Parathyroid adenoma (tissue), 2 donors: ENCODE data around the gene PHRF1.

Experiments
- H2AFZ ChIP-seq: fragments of 300-600 bp; sonication (generic); one replicate; pipeline ENCODE4 v1.7.0; 2017; ENCODE audit warnings: antibody characterized with exemption, mild to moderate bottlenecking
- H3K27ac ChIP-seq: fragments of 300-600 bp; sonication (generic); one replicate; pipeline ENCODE4 v1.7.0; 2017
- H3K27me3 ChIP-seq: fragments of 300-600 bp; sonication (generic); one replicate; pipeline ENCODE4 v1.7.0; 2017; ENCODE audit warnings: low read length; ENCODE audit not compliant: control insufficient read depth, insufficient read depth
- H3K36me3 ChIP-seq: fragments of 300-600 bp; sonication (generic); one replicate; pipeline ENCODE4 v1.7.0; 2017; ENCODE audit warnings: low read length; ENCODE audit not compliant: control insufficient read depth, insufficient read depth
- H3K4me1 ChIP-seq: fragments of 300-600 bp; sonication (generic); one replicate; pipeline ENCODE4 v1.7.0; 2017; ENCODE audit warnings: control low read depth
- H3K4me2 ChIP-seq: fragments of 300-600 bp; sonication (generic); one replicate; pipeline ENCODE4 v1.7.0; 2017; ENCODE audit warnings: low read length
- H3K4me3 ChIP-seq: fragments of 300-600 bp; sonication (generic); one replicate; pipeline ENCODE4 v1.7.0; 2017; ENCODE audit warnings: low read depth, low read length
- H3K79me2 ChIP-seq: fragments of 300-600 bp; sonication (generic); one replicate; pipeline ENCODE4 v1.7.0; 2017; ENCODE audit warnings: control low read depth
- H3K9ac ChIP-seq: fragments of 300-600 bp; sonication (generic); one replicate; pipeline ENCODE4 v1.7.0; 2017; ENCODE audit warnings: mild to moderate bottlenecking
- H3K9me3 ChIP-seq: fragments of 300-600 bp; sonication (generic); one replicate; pipeline ENCODE4 v1.7.0; 2017; ENCODE audit warnings: low read length; ENCODE audit not compliant: control insufficient read depth
- TF ChIP-seq, protein P1 (sequence below): fragments of 300-600 bp; sonication (generic); IDR thresholded peaks from one replicate; pipeline ENCODE4 v1.7.0; 2017; ENCODE audit warnings: antibody characterized with exemption, mild to moderate bottlenecking
- donor health status: primary hyperparathyroidism.

PHRF1 gene

DNA sequence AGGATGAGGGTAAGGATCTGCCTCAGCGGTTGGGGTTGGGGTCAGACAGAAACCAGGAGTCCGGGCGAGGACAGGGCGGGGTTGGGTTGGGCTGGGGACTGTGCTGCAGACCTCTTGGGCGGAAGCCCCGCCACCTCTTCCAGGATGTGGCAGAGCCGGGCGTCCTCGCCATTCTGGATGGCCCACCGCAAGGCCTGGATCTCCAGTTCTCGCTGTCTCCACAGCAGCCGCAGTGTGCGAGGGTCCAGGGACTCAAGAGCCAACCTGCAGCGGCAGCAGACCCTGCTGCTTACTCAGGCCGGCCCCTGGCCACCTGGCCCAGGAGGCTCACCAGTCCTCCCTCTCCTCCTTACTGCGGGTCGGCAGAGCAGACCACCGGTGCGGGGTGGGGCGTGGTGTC lies 17.8 kb upstream of the PHRF1 start:
- no peaks in the 10 kb centered on the region for H3K4me1 ChIP-seq
- H3K9ac ChIP-seq = no peak overlapping the region
- no peak overlapping the region for H3K4me3 ChIP-seq
- no peaks in the 10 kb centered on the region for H3K27me3 ChIP-seq
- no peaks in the 10 kb centered on the region for H3K9me3 ChIP-seq
- H2AFZ ChIP-seq = no peak overlapping the region
- no peak overlapping the region for H3K27ac ChIP-seq
- no peaks in the 10 kb centered on the region for H3K79me2 ChIP-seq
- TF ChIP-seq, protein P1, sequence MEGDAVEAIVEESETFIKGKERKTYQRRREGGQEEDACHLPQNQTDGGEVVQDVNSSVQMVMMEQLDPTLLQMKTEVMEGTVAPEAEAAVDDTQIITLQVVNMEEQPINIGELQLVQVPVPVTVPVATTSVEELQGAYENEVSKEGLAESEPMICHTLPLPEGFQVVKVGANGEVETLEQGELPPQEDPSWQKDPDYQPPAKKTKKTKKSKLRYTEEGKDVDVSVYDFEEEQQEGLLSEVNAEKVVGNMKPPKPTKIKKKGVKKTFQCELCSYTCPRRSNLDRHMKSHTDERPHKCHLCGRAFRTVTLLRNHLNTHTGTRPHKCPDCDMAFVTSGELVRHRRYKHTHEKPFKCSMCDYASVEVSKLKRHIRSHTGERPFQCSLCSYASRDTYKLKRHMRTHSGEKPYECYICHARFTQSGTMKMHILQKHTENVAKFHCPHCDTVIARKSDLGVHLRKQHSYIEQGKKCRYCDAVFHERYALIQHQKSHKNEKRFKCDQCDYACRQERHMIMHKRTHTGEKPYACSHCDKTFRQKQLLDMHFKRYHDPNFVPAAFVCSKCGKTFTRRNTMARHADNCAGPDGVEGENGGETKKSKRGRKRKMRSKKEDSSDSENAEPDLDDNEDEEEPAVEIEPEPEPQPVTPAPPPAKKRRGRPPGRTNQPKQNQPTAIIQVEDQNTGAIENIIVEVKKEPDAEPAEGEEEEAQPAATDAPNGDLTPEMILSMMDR = no peak
- H3K4me2 ChIP-seq = no peak overlapping the region
- H3K36me3 ChIP-seq = no peaks in the 10 kb centered on the region

DNA sequence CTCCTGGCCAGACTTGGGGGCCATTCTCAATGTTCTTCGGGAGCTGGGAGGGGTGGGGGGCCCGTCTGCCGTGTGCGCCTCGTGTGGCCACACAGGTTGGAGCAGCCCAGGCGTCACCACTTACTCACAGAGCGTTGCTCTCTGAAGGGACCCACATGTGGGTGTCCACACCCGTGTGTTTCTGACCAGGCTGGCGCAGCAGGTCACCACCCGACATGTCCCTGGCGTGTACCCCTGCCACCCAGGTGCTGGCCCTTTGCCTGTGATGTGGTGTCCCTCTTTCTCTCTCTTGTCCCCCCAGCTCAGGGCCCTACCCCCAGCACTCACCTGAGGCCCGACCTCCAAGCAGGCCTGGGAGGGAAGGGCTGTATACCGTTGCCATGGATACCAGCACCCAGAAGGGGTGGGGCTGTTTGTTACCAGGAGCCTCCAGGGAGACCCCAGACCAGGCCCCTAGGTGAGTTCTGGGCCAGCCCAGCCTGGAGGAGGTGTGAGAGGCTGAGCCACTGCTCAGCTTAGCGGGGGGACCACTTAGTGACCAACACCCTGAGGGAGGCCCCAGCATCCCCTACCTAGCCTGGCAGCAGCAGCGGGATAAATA lies 17.1 kb upstream of the PHRF1 start:
- no peaks in the 10 kb centered on the region for H3K9me3 ChIP-seq
- H3K9ac ChIP-seq = no peak overlapping the region
- no peaks in the 10 kb centered on the region for H3K36me3 ChIP-seq
- TF ChIP-seq, protein P1 = no peak
- no peak overlapping the region for H3K27ac ChIP-seq
- no peak overlapping the region for H2AFZ ChIP-seq
- H3K4me3 ChIP-seq = no peak overlapping the region
- H3K27me3 ChIP-seq = no peaks in the 10 kb centered on the region
- no peak overlapping the region for H3K4me2 ChIP-seq
- H3K4me1 ChIP-seq = no peaks in the 10 kb centered on the region
- no peaks in the 10 kb centered on the region for H3K79me2 ChIP-seq

DNA sequence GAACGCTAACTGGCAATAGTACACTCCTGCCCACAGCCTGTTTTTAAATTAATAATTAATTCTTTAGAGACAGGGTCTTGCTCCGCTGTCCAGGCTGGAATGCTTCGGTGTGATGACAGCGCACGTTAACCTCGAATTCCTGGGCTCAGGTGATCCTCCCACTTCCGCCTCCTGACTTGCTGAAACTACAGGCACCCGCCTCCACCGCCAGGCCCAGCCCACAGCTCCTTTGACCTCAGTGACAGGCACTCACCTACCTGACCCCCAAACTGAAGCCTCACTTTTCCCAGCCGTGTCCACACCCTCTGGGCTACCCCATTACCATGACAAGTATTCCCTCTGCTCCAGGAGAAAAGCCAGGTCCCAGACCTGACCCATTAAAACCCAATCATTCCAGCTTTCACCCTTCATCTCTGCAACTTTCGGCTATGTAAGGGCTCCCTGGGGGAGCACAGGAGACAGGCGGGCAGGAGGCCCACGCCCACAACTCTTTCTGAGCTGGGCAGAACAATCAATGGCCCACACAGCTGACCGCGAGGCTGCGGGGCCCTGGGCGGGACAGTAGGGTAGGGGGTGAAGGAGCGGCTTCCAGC lies 16.5 kb upstream of the PHRF1 start:
- Histone ChIP-seq H3K27ac (peak overlapping the region; percentile 24), H3K36me3 (no peaks in the 10 kb centered on the region), H2AFZ (peak overlapping the region; percentile 87), H3K4me2 (peak overlapping the region; percentile 79), H3K9ac (no peak overlapping the region), H3K27me3 (no peaks in the 10 kb centered on the region), H3K9me3 (no peaks in the 10 kb centered on the region), H3K79me2 (no peaks in the 10 kb centered on the region), H3K4me3 (peak overlapping the region; percentile 55), H3K4me1 (no peaks in the 10 kb centered on the region)
- TF ChIP-seq, protein P1 = no peak

DNA sequence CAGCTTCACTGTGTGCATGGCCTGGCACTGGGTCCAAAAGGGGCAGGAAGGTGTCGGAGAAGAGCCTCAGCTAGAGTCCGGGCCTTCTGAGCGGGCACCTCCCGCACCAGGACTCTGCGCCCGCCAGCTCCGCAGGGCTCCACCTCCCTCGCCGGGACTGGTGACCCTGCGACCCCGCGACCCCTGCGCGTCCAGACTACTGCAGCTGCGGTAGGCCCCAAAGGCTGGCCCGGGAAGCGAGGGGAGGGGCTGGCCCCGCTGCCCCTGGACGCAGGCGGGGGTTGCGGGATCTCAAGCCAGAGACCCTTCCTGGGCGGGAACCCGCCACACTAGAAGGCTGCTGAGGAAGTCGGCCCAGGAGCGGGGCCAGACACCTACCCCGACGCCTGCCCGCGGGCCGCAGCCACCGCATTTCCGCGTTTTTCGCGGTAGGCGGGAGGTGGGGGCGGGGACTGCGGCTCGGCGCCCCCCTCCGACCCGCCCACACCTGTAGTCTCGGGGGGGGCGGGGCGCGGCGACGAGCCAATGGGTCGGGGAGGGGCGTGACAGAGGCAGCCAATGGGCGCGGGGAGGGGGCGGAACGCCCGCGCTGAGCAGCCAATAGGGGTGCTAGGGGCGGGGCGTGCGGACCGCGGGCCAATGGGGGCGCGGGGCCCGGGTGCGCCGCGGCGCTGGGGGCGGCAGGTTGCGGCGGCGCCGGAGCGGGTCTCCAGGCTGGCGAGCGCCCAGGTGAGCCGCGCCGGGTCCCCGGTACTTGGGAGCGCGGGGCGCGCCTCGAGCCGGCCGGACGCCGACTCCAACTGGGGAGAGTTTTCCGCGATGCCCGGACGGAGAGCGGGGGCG lies 15.7 kb upstream of the PHRF1 start, which contains the start of the genes LMNTD2 and RASSF7:
Gene LMNTD2 (minus strand): TSS at position 434 of the 843 bp plus-strand sequence. CDS start 22 bp downstream, at position 412.
Gene RASSF7 (plus strand): TSS at position 666 of the 843 bp plus-strand sequence. CDS start 799 bp downstream, outside the sequence.
- H3K4me1 ChIP-seq = no peaks in the 10 kb centered on the region

More for the DNA sequence above, 15.7 kb upstream of the PHRF1 start, which contains the start of the genes LMNTD2 and RASSF7:
- Histone ChIP-seq H3K9ac (no peak within 1 kb of the TSS), H3K9me3 (no peaks in the 10 kb centered on the region), H3K27me3 (no peaks in the 10 kb centered on the region), H3K4me2 (peak within 1 kb of the TSS; percentile 79), H3K79me2 (no peaks in the 10 kb centered on the region), H2AFZ (peak within 1 kb of the TSS; percentile 87), H3K36me3 (no peaks in the 10 kb centered on the region), H3K27ac (peak within 1 kb of the TSS; percentile 24), H3K4me3 (peak within 1 kb of the TSS; percentile 55)
- TF ChIP-seq, protein P1 = no peak
